Activated CD8-positive, alpha-beta memory T cell treated with anti-CD3 and anti-CD28 coated beads, Interleukin-2, amount 50 U/mL, for 1 hour (primary cell): ENCODE measurements around the gene HOOK2.
"Not testable (repeated sequence)": the region's sequence is repeated elsewhere in the genome, so short reads cannot be mapped to it uniquely, and the experiment has no call there.

Experiments used
- DNase-seq: peaks from one replicate; pipeline ENCODE4 v3.0.0-alpha.2; 2020; ENCODE audit errors: extremely low read depth

Gene HOOK2

GRCh38 chr19:12754465-12755196 is 20.7 kb downstream of the HOOK2 start:
- DNase-seq = no peak

- DNase-seq = no peak
Observed at GRCh38 chr19:12752056-12752781, 23.1 kb downstream of the HOOK2 start.

- no peak for DNase-seq
Observed at GRCh38 chr19:12751635-12752034, 23.7 kb downstream of the HOOK2 start, which contains the start of gene BEST2. Gene BEST2 (plus strand): TSS chr19:12751791. CDS start chr19:12752593, 802 bp downstream.

- no peak for DNase-seq
Observed at GRCh38 chr19:12750851-12751250, 24.5 kb downstream of the HOOK2 start.

GRCh38 chr19:12749938-12750521 is 25.3 kb downstream of the HOOK2 start:
- DNase-seq = no peak

GRCh38 chr19:12748489-12748888 is 26.9 kb downstream of the HOOK2 start:
- DNase-seq = no peak

- DNase-seq = no peak
Observed at GRCh38 chr19:12745166-12745897, 30.0 kb downstream of the HOOK2 start.

- no peak for DNase-seq
Observed at GRCh38 chr19:12737835-12738351, 37.5 kb downstream of the HOOK2 start.

GRCh38 chr19:12736995-12737834 is 38.1 kb downstream of the HOOK2 start, which contains the start of gene GET3:
Gene GET3 (plus strand): TSS chr19:12737497. CDS start chr19:12737506, 9 bp downstream.
- DNase-seq = no peak

GRCh38 chr19:12733369-12734214 is 41.8 kb downstream of the HOOK2 start:
- no peak for DNase-seq

GRCh38 chr19:12731337-12731736 is 44.0 kb downstream of the HOOK2 start:
- no peak for DNase-seq

- no peak for DNase-seq
Observed at GRCh38 chr19:12730064-12730463, 45.3 kb downstream of the HOOK2 start.

GRCh38 chr19:12727745-12728433 is 47.5 kb downstream of the HOOK2 start:
- no peak for DNase-seq

GRCh38 chr19:12726988-12727316 is 48.4 kb downstream of the HOOK2 start:
- no peak for DNase-seq

- not testable (repeated sequence) for DNase-seq
Observed at GRCh38 chr19:12725612-12726011, 49.7 kb downstream of the HOOK2 start.

GRCh38 chr19:12723641-12724426 is 51.5 kb downstream of the HOOK2 start, which contains the start of gene TNPO2:
Gene TNPO2 (minus strand): TSS chr19:12723932. CDS start chr19:12720977, 2,955 bp downstream.
- DNase-seq = no peak

- no peak for DNase-seq
Observed at GRCh38 chr19:12723381-12723640, 52.0 kb downstream of the HOOK2 start.

GRCh38 chr19:12722566-12723380 is 52.6 kb downstream of the HOOK2 start:
- peak; percentile 89 for DNase-seq
